Neural cell (in vitro differentiated cells): ENCODE measurements around the gene PCIF1. TPM values are rescaled to one million over a fixed set of nuclear protein-coding genes. Genes with fewer than 3 reads are reported as not detected.

Experiments
- H2AFZ ChIP-seq: fragments of 200-600, 300-800 bp; sonication (generic), shearing (Covaris generic); 2 replicates; pipeline ENCODE4 v1.6.0; 2014; ENCODE audit warnings: low read depth, mild to moderate bottlenecking, antibody characterized with exemption, low read length, moderate library complexity
- H3F3A ChIP-seq: fragments of 200-600 bp; shearing (Covaris generic); 2 replicates; pipeline ENCODE4 v1.6.1; 2016; ENCODE audit warnings: mild to moderate bottlenecking, moderate library complexity, mixed read lengths, antibody characterized with exemption, low read length; ENCODE audit not compliant: insufficient read depth, poor library complexity, severe bottlenecking
- H3K27ac ChIP-seq: fragments of 200-600, 300-800 bp; sonication (generic), shearing (Covaris generic); 2 replicates; pipeline ENCODE4 v1.5.1; 2014; ENCODE audit warnings: mild to moderate bottlenecking, low read length, moderate library complexity
- H3K27me3 ChIP-seq: fragments of 300-800, 200-600 bp; sonication (generic), shearing (Covaris generic); 2 replicates; pipeline ENCODE4 v1.6.0; 2014; ENCODE audit warnings: mild to moderate bottlenecking, low read depth, low read length, moderate library complexity; ENCODE audit not compliant: insufficient read depth
- H3K36me3 ChIP-seq: fragments of 300-800, 200-600 bp; sonication (generic), shearing (Covaris generic); 2 replicates; pipeline ENCODE4 v1.5.1; 2014; ENCODE audit warnings: mild to moderate bottlenecking, antibody characterized with exemption, low read length, moderate library complexity; ENCODE audit not compliant: insufficient read depth
- H3K4me2 ChIP-seq: fragments of 300-800, 200-600 bp; sonication (generic), shearing (Covaris generic); 2 replicates; pipeline ENCODE4 v1.6.0; 2014; ENCODE audit warnings: mild to moderate bottlenecking, low read length
- H3K4me3 ChIP-seq: fragments of 300-800, 200-600 bp; sonication (generic), shearing (Covaris generic); 2 replicates; pipeline ENCODE4 v1.5.1; 2014; ENCODE audit warnings: mild to moderate bottlenecking, low read length, moderate library complexity
- H3K79me2 ChIP-seq: fragments of 200-600 bp; shearing (Covaris generic); replicated peaks from 2 replicates; pipeline ENCODE4 v1.6.0; 2014; ENCODE audit warnings: mild to moderate bottlenecking, low read length, moderate library complexity; ENCODE audit not compliant: insufficient read depth
- H3K9ac ChIP-seq: fragments of 300-800, 200-600 bp; sonication (generic), shearing (Covaris generic); 2 replicates; pipeline ENCODE4 v1.6.1; 2016; ENCODE audit warnings: mild to moderate bottlenecking, low read length, mixed read lengths
- H3K9me2 ChIP-seq: fragments of 200-600 bp; shearing (Covaris generic); 2 replicates; pipeline ENCODE4 v1.6.1; 2016; ENCODE audit warnings: mild to moderate bottlenecking, low read length, mixed read lengths; ENCODE audit not compliant: insufficient read depth
- H3K9me3 ChIP-seq: fragments of 200-600, 300-800 bp; sonication (generic), shearing (Covaris generic); 2 replicates; pipeline ENCODE4 v1.6.1; 2016; ENCODE audit warnings: mild to moderate bottlenecking, mixed run types, low read length, moderate library complexity, mixed read lengths
- H4K20me1 ChIP-seq: fragments of 200-600 bp; shearing (Covaris generic); 2 replicates; pipeline ENCODE4 v1.6.1; 2016; ENCODE audit warnings: mild to moderate bottlenecking, mixed run types; ENCODE audit not compliant: insufficient read depth
- CTCF ChIP-seq: fragments of 450-650 bp; IDR thresholded peaks from 2 replicates; pipeline ENCODE4 v1.5.1; 2014; ENCODE audit warnings: antibody characterized with exemption, mild to moderate bottlenecking, moderate library complexity; ENCODE audit not compliant: poor library complexity, severe bottlenecking
- EP300 ChIP-seq: fragments of 450-650 bp; conservative IDR thresholded peaks from 2 replicates; pipeline ENCODE4 v1.6.1; 2014; ENCODE audit warnings: antibody characterized with exemption, mild to moderate bottlenecking, moderate library complexity; ENCODE audit not compliant: poor library complexity, severe bottlenecking
- EZH2 ChIP-seq: fragments of 200-600, 300-800 bp; shearing (Covaris generic), sonication (generic); IDR thresholded peaks from 2 replicates; pipeline ENCODE4 v1.6.1; 2014; ENCODE audit warnings: antibody characterized with exemption, low read length, borderline replicate concordance, mild to moderate bottlenecking; ENCODE audit not compliant: insufficient read depth, poor library complexity, severe bottlenecking
- MXI1 ChIP-seq: fragments of 450-650 bp; conservative IDR thresholded peaks from 2 replicates; pipeline ENCODE4 v1.6.1; 2014; ENCODE audit warnings: antibody characterized with exemption, mild to moderate bottlenecking; ENCODE audit not compliant: poor library complexity, severe bottlenecking
- POLR2AphosphoS5 ChIP-seq: IDR thresholded peaks from 2 replicates; pipeline ENCODE4 v1.6.1; 2012
- RAD21 ChIP-seq: fragments of 450-650 bp; conservative IDR thresholded peaks from 2 replicates; pipeline ENCODE4 v1.6.1; 2014; ENCODE audit warnings: antibody characterized with exemption, mild to moderate bottlenecking, moderate library complexity
- REST ChIP-seq: IDR thresholded peaks from 2 replicates; pipeline ENCODE4 v1.6.1; 2012; ENCODE audit warnings: borderline replicate concordance
- SMC3 ChIP-seq: fragments of 450-650 bp; conservative IDR thresholded peaks from 2 replicates; pipeline ENCODE4 v1.6.1; 2014; ENCODE audit warnings: antibody characterized with exemption, mild to moderate bottlenecking, moderate library complexity; ENCODE audit not compliant: poor library complexity
- TAF1 ChIP-seq: IDR thresholded peaks from 2 replicates; pipeline ENCODE4 v1.6.1; 2012; ENCODE audit warnings: low read depth
- polyA plus RNA-seq: library from polyadenylated mRNA; depleted of rRNA; stranded (reverse); fragments of >200 nt; gene quantifications from 2 replicates; pipeline ENCODE4 v1.2.3, GENCODE V29; 2014

The PCIF1 gene
- polyA plus RNA-seq, 1 donor from 2014 or later, result 28.3 TPM

- Histone ChIP-seq H3K27ac (no peak overlapping the region), H3K27me3 (no peaks in the 10 kb centered on the region), H2AFZ (no peak overlapping the region), H3F3A (no peaks in the 10 kb centered on the region), H3K36me3 (no peaks in the 10 kb centered on the region), H3K9ac (no peak overlapping the region), H3K79me2 (no peaks in the 10 kb centered on the region), H4K20me1 (no peaks in the 10 kb centered on the region), H3K9me3 (no peaks in the 10 kb centered on the region), H3K4me2 (no peak overlapping the region), H3K4me3 (no peak overlapping the region), H3K9me2 (no peaks in the 10 kb centered on the region)
- TF ChIP-seq MXI1 (no peak), POLR2AphosphoS5 (no peak), REST (no peak), EP300 (no peak), EZH2 (no peak), CTCF (no peak)
Measured at GRCh38 chr20:45981261-45981660, 46.8 kb downstream of the PCIF1 start.

- Histone ChIP-seq H3K4me3 (no peak overlapping the region), H3K9me3 (no peaks in the 10 kb centered on the region), H2AFZ (no peak overlapping the region), H4K20me1 (no peaks in the 10 kb centered on the region), H3K9me2 (no peaks in the 10 kb centered on the region), H3F3A (no peaks in the 10 kb centered on the region), H3K9ac (no peak overlapping the region), H3K27ac (no peak overlapping the region), H3K79me2 (no peaks in the 10 kb centered on the region), H3K27me3 (no peaks in the 10 kb centered on the region), H3K36me3 (no peaks in the 10 kb centered on the region), H3K4me2 (no peak overlapping the region)
- no peak for TF ChIP-seq EP300
- no peak for TF ChIP-seq REST
- TF ChIP-seq MXI1, result no peak
- no peak for TF ChIP-seq RAD21
- no peak for TF ChIP-seq EZH2
- no peak for TF ChIP-seq SMC3
- no peak for TF ChIP-seq CTCF
- no peak for TF ChIP-seq TAF1
- no peak for TF ChIP-seq POLR2AphosphoS5
Measured at GRCh38 chr20:45983279-45983743, 48.8 kb downstream of the PCIF1 start.
